Brain microvascular endothelial cell (primary cell): ENCODE measurements around the gene RNGTT.

Experiments used
- DNase-seq: peaks from one replicate; pipeline ENCODE4 v3.0.0-alpha.2; 2020
- H3K27ac ChIP-seq: fragments of 250-450 bp; sonication (Bioruptor Pico); 2 replicates; pipeline ENCODE4 v1.5.1; 2020; ENCODE audit warnings: mild to moderate bottlenecking, moderate library complexity
- H3K27me3 ChIP-seq: fragments of 250-450 bp; sonication (Bioruptor Pico); replicated peaks from 2 replicates; pipeline ENCODE4 v1.5.1; 2020; ENCODE audit warnings: mild to moderate bottlenecking
- H3K36me3 ChIP-seq: fragments of 250-450 bp; sonication (Bioruptor Pico); replicated peaks from 2 replicates; pipeline ENCODE4 v1.5.1; 2020; ENCODE audit warnings: mild to moderate bottlenecking
- H3K4me3 ChIP-seq: 2 replicates; pipeline ENCODE4 v1.5.1; 2011; ENCODE audit warnings: low read depth, mild to moderate bottlenecking, control low read depth, low read length, moderate library complexity
- in situ Hi-C: cut with HindIII; loops from 2 replicates; pipeline ENCODE4 v1.10.0; 2017; ENCODE audit warnings: low sequenced_read_pairs, low pct_ligation_motif_present
- TF ChIP-seq, protein P1 (sequence below): IDR thresholded peaks from 2 replicates; pipeline ENCODE4 v1.5.1; 2011; ENCODE audit warnings: low read depth, mild to moderate bottlenecking, moderate library complexity, low read length, control low read depth, inconsistent platforms; ENCODE audit errors: missing control alignments

Gene RNGTT

DNA sequence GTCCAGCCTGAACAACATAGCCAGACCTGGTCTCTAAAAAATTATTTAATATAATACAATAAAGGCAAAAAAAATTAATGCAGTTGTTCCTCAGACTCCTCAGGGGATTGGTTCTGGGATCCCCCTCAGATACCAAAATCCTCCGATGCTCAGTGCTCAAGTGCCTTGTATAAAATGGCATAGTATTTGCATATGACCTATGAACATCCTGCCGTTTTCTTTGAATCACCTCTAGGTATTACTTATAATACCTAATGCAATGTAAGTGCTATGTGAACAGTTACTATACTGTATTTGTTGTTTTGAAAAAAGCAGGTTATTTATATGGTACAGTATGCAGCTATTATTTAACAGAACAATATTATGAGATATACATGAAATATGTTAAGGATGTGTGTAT lies 43.3 kb downstream of the RNGTT start:
- Histone ChIP-seq H3K27ac (no peak overlapping the region), H3K27me3 (no peaks in the 10 kb centered on the region), H3K4me3 (no peak overlapping the region), H3K36me3 (no peaks in the 10 kb centered on the region)
- in situ Hi-C loops, result no loop called here
- TF ChIP-seq, protein P1, sequence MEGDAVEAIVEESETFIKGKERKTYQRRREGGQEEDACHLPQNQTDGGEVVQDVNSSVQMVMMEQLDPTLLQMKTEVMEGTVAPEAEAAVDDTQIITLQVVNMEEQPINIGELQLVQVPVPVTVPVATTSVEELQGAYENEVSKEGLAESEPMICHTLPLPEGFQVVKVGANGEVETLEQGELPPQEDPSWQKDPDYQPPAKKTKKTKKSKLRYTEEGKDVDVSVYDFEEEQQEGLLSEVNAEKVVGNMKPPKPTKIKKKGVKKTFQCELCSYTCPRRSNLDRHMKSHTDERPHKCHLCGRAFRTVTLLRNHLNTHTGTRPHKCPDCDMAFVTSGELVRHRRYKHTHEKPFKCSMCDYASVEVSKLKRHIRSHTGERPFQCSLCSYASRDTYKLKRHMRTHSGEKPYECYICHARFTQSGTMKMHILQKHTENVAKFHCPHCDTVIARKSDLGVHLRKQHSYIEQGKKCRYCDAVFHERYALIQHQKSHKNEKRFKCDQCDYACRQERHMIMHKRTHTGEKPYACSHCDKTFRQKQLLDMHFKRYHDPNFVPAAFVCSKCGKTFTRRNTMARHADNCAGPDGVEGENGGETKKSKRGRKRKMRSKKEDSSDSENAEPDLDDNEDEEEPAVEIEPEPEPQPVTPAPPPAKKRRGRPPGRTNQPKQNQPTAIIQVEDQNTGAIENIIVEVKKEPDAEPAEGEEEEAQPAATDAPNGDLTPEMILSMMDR, result no peak
- DNase-seq, result no peak

DNA sequence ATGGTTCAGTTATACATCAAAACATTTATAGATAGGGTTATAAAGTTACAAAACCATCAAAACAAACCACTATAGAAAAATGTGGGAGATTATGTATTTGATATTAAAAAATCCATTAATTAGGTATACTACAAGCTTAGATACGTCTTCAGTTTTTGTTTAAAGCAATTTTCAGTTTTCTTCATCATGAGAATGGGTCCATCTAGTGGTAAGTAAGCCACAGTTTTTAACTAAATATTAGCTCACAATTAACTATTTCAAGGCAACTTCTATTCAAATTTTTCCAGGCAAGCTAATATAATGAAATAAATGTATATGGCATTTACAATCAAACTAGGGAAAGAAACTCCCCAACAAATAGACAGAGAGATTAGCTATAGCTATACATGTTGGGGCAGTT lies 44.4 kb downstream of the RNGTT start:
- no peaks in the 10 kb centered on the region for H3K27me3 ChIP-seq
- no peak overlapping the region for H3K4me3 ChIP-seq
- no peaks in the 10 kb centered on the region for H3K36me3 ChIP-seq
- in situ Hi-C loops, result no loop called here
- no peak overlapping the region for H3K27ac ChIP-seq
- TF ChIP-seq, protein P1, result peak; percentile 3
- no peak for DNase-seq

DNA sequence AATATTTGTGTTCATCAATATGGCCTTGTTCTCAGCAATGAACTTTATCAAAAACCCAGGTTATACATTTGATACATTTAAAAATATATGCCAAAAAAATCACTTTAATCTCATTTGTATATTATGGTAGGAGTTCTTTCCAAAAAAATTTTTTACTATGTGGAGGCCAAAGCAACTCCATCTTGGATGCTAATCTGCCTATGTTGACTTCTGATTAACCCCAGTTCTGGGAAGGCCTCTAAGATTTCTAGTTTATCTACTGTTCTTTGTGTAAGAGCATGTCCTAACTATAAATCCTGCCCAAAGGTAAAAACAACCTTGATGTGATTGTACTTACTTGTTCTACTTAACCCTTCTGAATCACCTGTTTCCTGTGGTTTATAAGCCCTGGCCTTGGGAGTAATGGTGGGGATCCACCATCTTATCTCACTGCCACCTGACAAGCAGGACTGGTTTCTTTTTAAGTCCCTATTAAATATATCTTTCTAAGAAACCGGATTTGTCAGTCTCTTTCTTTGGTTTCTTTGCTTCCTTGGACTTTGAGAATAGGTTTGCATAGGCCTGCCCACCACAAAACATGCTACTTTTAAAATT lies 46.7 kb downstream of the RNGTT start:
- no peak overlapping the region for H3K27ac ChIP-seq

DNA sequence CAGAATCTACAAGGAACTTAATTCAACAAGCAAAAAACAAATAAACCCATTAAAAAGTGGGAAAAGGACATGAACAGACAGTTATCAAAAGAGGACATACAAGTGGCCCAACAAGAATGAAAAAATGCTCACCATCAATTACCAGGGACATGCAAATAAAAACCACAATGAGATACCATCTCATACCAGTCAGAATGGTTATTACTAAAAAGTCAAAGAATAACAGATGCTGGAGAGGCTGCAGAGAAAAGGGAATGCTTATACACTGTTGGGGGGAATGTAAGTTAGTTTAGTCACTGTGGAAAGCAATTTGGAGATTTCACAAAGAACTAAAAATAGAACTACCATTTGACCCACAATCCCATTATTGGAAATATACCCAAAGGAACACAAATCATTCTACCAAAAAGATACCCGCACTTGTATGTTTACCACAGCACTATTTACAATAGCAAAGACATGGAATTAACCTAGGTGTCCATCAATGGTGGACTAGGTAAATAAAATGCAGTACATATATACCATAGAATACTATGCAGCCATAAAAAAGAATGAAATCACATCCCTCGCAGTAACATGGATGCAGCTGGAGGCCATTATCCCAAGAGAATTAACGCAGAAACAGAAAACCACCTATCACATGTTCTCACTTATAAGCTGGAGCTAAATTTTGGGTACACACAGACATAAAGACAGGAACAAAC lies 48.4 kb downstream of the RNGTT start:
- H3K4me3 ChIP-seq, result no peak overlapping the region
- no peaks in the 10 kb centered on the region for H3K27me3 ChIP-seq
- DNase-seq, result no peak
- TF ChIP-seq, protein P1, result no peak
- no peak overlapping the region for H3K27ac ChIP-seq
- H3K36me3 ChIP-seq, result no peaks in the 10 kb centered on the region
- in situ Hi-C loops, result no loop called here

More for the DNA sequence above, 46.7 kb downstream of the RNGTT start:
- Histone ChIP-seq H3K36me3 (no peaks in the 10 kb centered on the region), H3K4me3 (no peak overlapping the region), H3K27me3 (no peaks in the 10 kb centered on the region)
- DNase-seq, result no peak
- TF ChIP-seq, protein P1, result no peak
- in situ Hi-C loops, result no loop called here

DNA sequence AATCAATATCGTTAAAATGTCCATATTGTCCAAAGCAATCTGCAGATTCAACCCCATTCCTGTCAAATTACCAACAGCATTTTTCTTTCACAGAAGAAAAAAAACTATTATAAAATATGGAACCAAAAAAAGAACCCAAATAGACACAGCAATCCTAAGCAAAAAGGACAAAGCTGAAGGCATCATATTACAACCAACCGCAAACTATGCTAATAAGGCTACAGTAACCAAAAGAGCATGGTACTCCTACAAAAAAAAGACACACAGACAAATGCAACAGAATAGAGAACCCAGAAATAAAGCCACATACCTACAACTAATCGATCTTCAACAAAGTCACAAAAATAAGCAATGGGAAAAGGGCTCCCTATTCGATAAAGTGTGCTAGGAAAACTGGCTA lies 49.2 kb downstream of the RNGTT start:
- no peaks in the 10 kb centered on the region for H3K36me3 ChIP-seq
- no peak overlapping the region for H3K4me3 ChIP-seq
- H3K27me3 ChIP-seq, result no peaks in the 10 kb centered on the region
- DNase-seq, result no peak
- no peak overlapping the region for H3K27ac ChIP-seq
- TF ChIP-seq, protein P1, result no peak
- in situ Hi-C loops, result no loop called here

DNA sequence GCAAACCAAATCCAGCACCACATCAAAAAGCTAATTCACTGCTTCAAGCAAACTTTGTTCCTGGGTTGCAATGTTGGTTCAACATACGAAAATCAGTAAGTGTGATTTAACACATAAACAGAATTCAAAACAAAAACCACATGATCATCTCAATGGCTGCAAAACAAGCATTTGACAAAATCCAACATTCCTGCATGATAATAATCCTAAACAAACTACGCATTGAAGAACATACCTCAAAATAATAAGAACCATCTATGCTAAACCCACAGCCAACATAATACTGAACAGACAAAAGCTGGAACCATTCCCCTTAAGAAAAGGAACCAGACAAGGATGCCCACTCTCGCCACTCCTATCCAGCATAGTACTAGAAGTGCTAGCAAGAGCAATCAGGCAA lies 49.9 kb downstream of the RNGTT start:
- no peak for DNase-seq
- no peaks in the 10 kb centered on the region for H3K27me3 ChIP-seq
- H3K27ac ChIP-seq, result no peak overlapping the region

More for the DNA sequence above, 49.9 kb downstream of the RNGTT start:
- no peak overlapping the region for H3K4me3 ChIP-seq
- H3K36me3 ChIP-seq, result no peaks in the 10 kb centered on the region
- in situ Hi-C loops, result no loop called here
- TF ChIP-seq, protein P1, result no peak
